GM12878 (cell line): Measurements from ENCODE around the gene PREX1. TPM values are rescaled to one million over a fixed set of nuclear protein-coding genes. Genes with fewer than 3 reads are reported as not detected.

ENCODE experiments used
- ATAC-seq: fragments of 200-7000 bp; cut with Tn5 transposase; 3 replicates; pipeline ENCODE4 v1.9.1; 2020; ENCODE audit warnings: mild to moderate bottlenecking, moderate library complexity
- BruUV-seq: library from RNA; stranded (reverse); fragments of 400-500 nt; replicated peaks from 2 replicates; lab custom pipeline; 2021; lab: Mats Ljungman, UMichigan
- CTCF ChIA-PET: fragments of 300-600 bp; sonication (Branson Sonifier 250); formaldehyde crosslinking; extraction: SDS; loops from one replicate; lab custom pipeline; 2021; ENCODE audit warnings: inconsistent platforms; lab: Yijun Ruan, JAX
- POLR2A ChIA-PET: fragments of 350-600 bp; formaldehyde crosslinking; extraction: SDS; loops from one replicate; lab custom pipeline; 2021; ENCODE audit warnings: inconsistent platforms; lab: Charles Lee
- RAD21 ChIA-PET: fragments of 300-600 bp; sonication (Branson Sonifier 250); formaldehyde crosslinking; loops from one replicate; lab custom pipeline; 2023; ENCODE audit warnings: antibody characterized with exemption; ENCODE audit not compliant: unreplicated experiment; lab: Charles Lee
- SMC1A ChIA-PET: fragments of 300-600 bp; sonication (Branson Sonifier 250); formaldehyde crosslinking; loops from one replicate; lab custom pipeline; 2023; ENCODE audit not compliant: unreplicated experiment, uncharacterized antibody; lab: Charles Lee
- DNase-seq: peaks from one replicate; pipeline ENCODE4 v3.0.0-alpha.2; 2011; ENCODE audit warnings: low read depth, low spot score
- FAIRE-seq: peaks from 3 replicates; lab custom pipeline; 2011; peaks lifted over from hg19 to GRCh38; lab: Jason Lieb, UNC
- H2AFZ ChIP-seq: 2 replicates; pipeline ENCODE4 v1.6.0; 2011; ENCODE audit warnings: low read depth, low read length, control low read depth; ENCODE audit not compliant: control insufficient read depth
- H3K27ac ChIP-seq: 2 replicates; pipeline ENCODE4 v1.5.1; 2011; ENCODE audit warnings: control low read depth; ENCODE audit not compliant: control insufficient read depth, insufficient read depth
- H3K27me3 ChIP-seq, 2 experiments: replicated peaks in 1 of 2; 2 replicates each; pipeline versions ENCODE4 v1.6.0 to v1.6.1; 2011; ENCODE audit warnings: low read length in 1 of 2; ENCODE audit not compliant: control insufficient read depth in 2 of 2, insufficient read depth in 2 of 2
- H3K36me3 ChIP-seq, 2 experiments: 2 replicates each; pipeline ENCODE4 v1.5.1; 2011; ENCODE audit warnings: low read length in 1 of 2; ENCODE audit not compliant: control insufficient read depth in 2 of 2, insufficient read depth in 2 of 2
- H3K4me1 ChIP-seq: 2 replicates; pipeline ENCODE4 v1.6.1; 2011; ENCODE audit warnings: mild to moderate bottlenecking, low read length, moderate library complexity, mixed read lengths; ENCODE audit not compliant: control insufficient read depth, insufficient read depth
- H3K4me2 ChIP-seq: 2 replicates; pipeline ENCODE4 v1.6.0; 2011; ENCODE audit warnings: control low read depth; ENCODE audit not compliant: control insufficient read depth, insufficient read depth
- H3K4me3 ChIP-seq: fragments of 200-600 bp; sonication (generic); 2 replicates; pipeline ENCODE4 v1.5.1; 2016
- H3K79me2 ChIP-seq: 2 replicates; pipeline ENCODE4 v1.6.0; 2011; ENCODE audit warnings: low read length; ENCODE audit not compliant: control insufficient read depth, insufficient read depth
- H3K9ac ChIP-seq: 2 replicates; pipeline ENCODE4 v1.8.0; 2011; ENCODE audit warnings: low read length, control low read depth, mixed read lengths; ENCODE audit not compliant: control insufficient read depth, insufficient read depth
- H3K9me3 ChIP-seq: replicated peaks from 3 replicates; pipeline ENCODE4 v1.5.1; 2011; ENCODE audit warnings: mild to moderate bottlenecking, low read length; ENCODE audit not compliant: control insufficient read depth, insufficient read depth
- H4K20me1 ChIP-seq: 2 replicates; pipeline ENCODE4 v1.6.0; 2011; ENCODE audit not compliant: control insufficient read depth, insufficient read depth
- ASH2L ChIP-seq: fragments of 300-600, 200-600 bp; sonication (generic); IDR thresholded peaks from 2 replicates; pipeline ENCODE4 v1.6.1; 2017; ENCODE audit warnings: low read depth, mild to moderate bottlenecking, borderline replicate concordance
- ATF7 ChIP-seq: fragments of 450-650 bp; IDR thresholded peaks from 2 replicates; pipeline ENCODE4 v1.6.1; 2016; ENCODE audit warnings: low read depth, mild to moderate bottlenecking
- CBFB ChIP-seq: IDR thresholded peaks from 2 replicates; pipeline ENCODE4 v1.6.1; 2016; ENCODE audit warnings: antibody characterized with exemption, low read depth
- DPF2 ChIP-seq: fragments of 450-650 bp; IDR thresholded peaks from 2 replicates; pipeline ENCODE4 v1.6.1; 2017; ENCODE audit warnings: mild to moderate bottlenecking
- EP300 ChIP-seq, 2 experiments: fragments of 150-350 bp in 1 of 2; IDR thresholded peaks; 2 replicates each; pipeline ENCODE4 v1.6.1; 2011 to 2012; ENCODE audit warnings: low read depth in 2 of 2, low read length in 2 of 2, borderline replicate concordance in 1 of 2, improper control_type of control experiment in 1 of 2, inconsistent platforms in 1 of 2; ENCODE audit not compliant: control insufficient read depth in 1 of 2
- JUNB ChIP-seq: IDR thresholded peaks from 2 replicates; pipeline ENCODE4 v1.6.1; 2016; ENCODE audit warnings: antibody characterized with exemption, mild to moderate bottlenecking
- KDM1A ChIP-seq: fragments of 200-600 bp; sonication (generic); IDR thresholded peaks from 2 replicates; pipeline ENCODE4 v1.6.1; 2016; ENCODE audit warnings: borderline replicate concordance
- NR2C1 ChIP-seq: fragments of 450-650 bp; IDR thresholded peaks from 2 replicates; pipeline ENCODE4 v1.6.1; 2017; ENCODE audit warnings: antibody characterized with exemption, mild to moderate bottlenecking, moderate library complexity
- RCOR1 ChIP-seq: conservative IDR thresholded peaks from 2 replicates; pipeline ENCODE4 v1.6.1; 2012; ENCODE audit warnings: low read depth, low read length, improper control_type of control experiment
- SMC3 ChIP-seq: IDR thresholded peaks from 2 replicates; pipeline ENCODE4 v1.6.1; 2011; ENCODE audit warnings: low read length, improper control_type of control experiment, borderline replicate concordance
- SUZ12 ChIP-seq: fragments of 200-600 bp; sonication (generic); IDR thresholded peaks from one replicate; pipeline ENCODE4 v1.6.1; 2018; ENCODE audit warnings: antibody characterized with exemption, mild to moderate bottlenecking; ENCODE audit not compliant: unreplicated experiment
- TBL1XR1 ChIP-seq: IDR thresholded peaks from 2 replicates; pipeline ENCODE4 v1.6.1; 2012; ENCODE audit warnings: low read depth, low read length, improper control_type of control experiment
- TCF3 ChIP-seq: IDR thresholded peaks from 2 replicates; pipeline ENCODE4 v1.6.1; 2012; ENCODE audit warnings: low read depth, mild to moderate bottlenecking, low read length, borderline replicate concordance; ENCODE audit not compliant: insufficient read depth
- WGBS: methylation state at CpG from one replicate; pipeline ENCODE4 v1.1.6; 2016; ENCODE audit warnings: low lambda C conversion rate; ENCODE audit not compliant: insufficient replicate concordance, insufficient coverage; ENCODE audit errors: missing lambda C conversion rate; 5-methylcytosine and 5-hydroxymethylcytosine counted together
- in situ Hi-C: fragments of 300-500 bp; cut with MboI; formaldehyde crosslinking; loops from 9 replicates; pipeline ENCODE4 v1.14.3; 2018; ENCODE audit warnings: mixed read lengths
- intact Hi-C: fragments of 100-400 bp; cut with micrococcal nuclease; formaldehyde crosslinking; loops from one replicate; pipeline ENCODE4 v1.14.2; 2022; ENCODE audit not compliant: unreplicated experiment
- polyA plus RNA-seq, 11 experiments: library from polyadenylated mRNA; depleted of rRNA in 4 of 11; unstranded in 6 of 11; stranded (reverse) in 5 of 11; fragments of >200 nt; fragmentation: Nextera tagmentation in 4 of 11; fragmentation: Illumina TruSeq in 1 of 11; extraction: Ambion mirVana in 4 of 11; extraction: Trizol in 1 of 11; gene quantifications; 1 replicate in 1 of 11; 2 replicates in 10 of 11; pipeline versions ENCODE4 v1.2.1 to v1.2.3, GENCODE V29; 2011 to 2016; ENCODE audit warnings: inconsistent platforms in 2 of 11, missing spikeins in 2 of 11, low read depth in 1 of 11
- total RNA-seq, 4 experiments: library from RNA; depleted of rRNA in 3 of 4; stranded (reverse); fragments of >200 nt in 3 of 4; fragmentation: Illumina TruSeq in 1 of 4; extraction: Trizol in 1 of 4; gene quantifications; 2 replicates each; pipeline versions ENCODE4 v1.2.1 to v1.2.3, GENCODE V29; 2013 to 2021
- TF ChIP-seq, protein P1 (sequence below): fragments of 450-650 bp; IDR thresholded peaks from 2 replicates; pipeline ENCODE4 v1.6.1; 2018; ENCODE audit warnings: borderline replicate concordance, mild to moderate bottlenecking; ENCODE audit not compliant: partially characterized antibody
- TF ChIP-seq, protein P2 (sequence below): IDR thresholded peaks from 2 replicates; pipeline ENCODE4 v1.6.1; 2011; ENCODE audit warnings: low read depth, mild to moderate bottlenecking, low read length, moderate library complexity, borderline replicate concordance; ENCODE audit errors: extremely low read depth
- TF ChIP-seq, protein P3 (sequence below): fragments of 450-650 bp; conservative IDR thresholded peaks from 2 replicates; pipeline ENCODE4 v1.6.1; 2017; ENCODE audit warnings: mild to moderate bottlenecking, moderate library complexity

PREX1 gene
- total and polyA plus RNA-seq, 10 of the 15 experiments (the other 5 are each of a cell fraction or from before 2014, with no cell fraction given): 2.6 to 114 (median 38.9) TPM

DNA sequence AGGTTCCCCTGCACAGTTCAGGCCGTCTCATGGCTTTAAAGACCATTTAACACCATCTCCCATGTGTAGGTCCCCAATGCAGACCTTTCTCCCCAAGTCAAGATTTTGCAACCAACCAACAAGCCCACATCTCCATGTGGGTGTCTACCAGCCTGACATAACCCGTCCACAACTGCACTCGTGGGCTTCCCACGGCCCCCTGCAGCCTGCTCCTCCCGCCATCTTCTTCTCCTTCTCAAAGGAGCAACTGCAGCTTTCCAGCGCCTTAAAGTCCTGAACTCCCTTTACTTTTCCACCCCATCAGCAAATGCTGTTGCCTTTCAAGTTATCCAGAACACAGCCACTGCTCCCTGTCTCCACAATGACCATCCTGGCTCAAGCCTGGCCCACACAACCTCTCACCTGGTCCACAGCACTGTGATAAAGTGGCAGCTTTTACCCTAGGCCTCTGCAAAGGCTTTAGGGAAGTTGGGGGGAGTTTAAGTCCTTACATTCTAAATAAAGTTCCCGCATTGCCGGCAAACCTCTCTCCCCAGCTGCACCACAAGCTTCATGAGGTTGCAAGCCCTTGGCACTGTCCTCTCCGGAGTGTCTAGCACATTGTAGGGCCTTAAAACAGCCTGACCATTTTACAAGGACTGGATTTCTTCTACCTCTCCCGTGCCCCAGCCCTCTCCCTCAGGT, 140.5 kb downstream of the PREX1 start:
- Histone ChIP-seq H3K4me1 (no peaks in the 10 kb centered on the region), H3K27ac (no peak overlapping the region), H3K9me3 (no peaks in the 10 kb centered on the region), H3K79me2 (no peaks in the 10 kb centered on the region), H3K9ac (no peak overlapping the region), H3K4me2 (no peak overlapping the region), H4K20me1 (no peaks in the 10 kb centered on the region), H3K4me3 (no peak overlapping the region), H3K36me3 (peaks cover 40 to 54% of the 10 kb centered on the region in 2 experiments), H2AFZ (no peak overlapping the region), H3K27me3 (no peaks in the 10 kb centered on the region)
- no peak for FAIRE-seq
- in situ Hi-C loops (no loop called here), intact Hi-C loops (no loop called here)
- ChIA-PET SMC1A (no interaction called here), POLR2A (no interaction called here), CTCF (no interaction called here), RAD21 (no interaction called here)
- no peak for DNase-seq
- TF ChIP-seq ASH2L (no peak), NR2C1 (no peak), KDM1A (no peak), SMC3 (no peak), TCF3 (no peak), CBFB (no peak), RCOR1 (no peak), SUZ12 (no peak), ATF7 (no peak), TBL1XR1 (no peak), DPF2 (no peak), JUNB (no peak), EP300 (IDR thresholded peaks at IDR 0.05; ENCODE audit: borderline replicate concordance in 1 of 2, control insufficient read depth in 1 of 2, low read depth in 2 of 2, low read length in 2 of 2) (no peak)
- TF ChIP-seq, protein P1, sequence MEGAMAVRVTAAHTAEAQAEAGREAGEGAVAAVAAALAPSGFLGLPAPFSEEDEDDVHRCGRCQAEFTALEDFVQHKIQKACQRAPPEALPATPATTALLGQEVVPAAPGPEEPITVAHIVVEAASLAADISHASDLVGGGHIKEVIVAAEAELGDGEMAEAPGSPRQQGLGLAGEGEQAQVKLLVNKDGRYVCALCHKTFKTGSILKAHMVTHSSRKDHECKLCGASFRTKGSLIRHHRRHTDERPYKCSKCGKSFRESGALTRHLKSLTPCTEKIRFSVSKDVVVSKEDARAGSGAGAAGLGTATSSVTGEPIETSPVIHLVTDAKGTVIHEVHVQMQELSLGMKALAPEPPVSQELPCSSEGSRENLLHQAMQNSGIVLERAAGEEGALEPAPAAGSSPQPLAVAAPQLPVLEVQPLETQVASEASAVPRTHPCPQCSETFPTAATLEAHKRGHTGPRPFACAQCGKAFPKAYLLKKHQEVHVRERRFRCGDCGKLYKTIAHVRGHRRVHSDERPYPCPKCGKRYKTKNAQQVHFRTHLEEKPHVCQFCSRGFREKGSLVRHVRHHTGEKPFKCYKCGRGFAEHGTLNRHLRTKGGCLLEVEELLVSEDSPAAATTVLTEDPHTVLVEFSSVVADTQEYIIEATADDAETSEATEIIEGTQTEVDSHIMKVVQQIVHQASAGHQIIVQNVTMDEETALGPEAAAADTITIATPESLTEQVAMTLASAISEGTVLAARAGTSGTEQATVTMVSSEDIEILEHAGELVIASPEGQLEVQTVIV: no peak
- TF ChIP-seq, protein P2, sequence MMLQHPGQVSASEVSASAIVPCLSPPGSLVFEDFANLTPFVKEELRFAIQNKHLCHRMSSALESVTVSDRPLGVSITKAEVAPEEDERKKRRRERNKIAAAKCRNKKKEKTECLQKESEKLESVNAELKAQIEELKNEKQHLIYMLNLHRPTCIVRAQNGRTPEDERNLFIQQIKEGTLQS: no peak
- TF ChIP-seq, protein P3, sequence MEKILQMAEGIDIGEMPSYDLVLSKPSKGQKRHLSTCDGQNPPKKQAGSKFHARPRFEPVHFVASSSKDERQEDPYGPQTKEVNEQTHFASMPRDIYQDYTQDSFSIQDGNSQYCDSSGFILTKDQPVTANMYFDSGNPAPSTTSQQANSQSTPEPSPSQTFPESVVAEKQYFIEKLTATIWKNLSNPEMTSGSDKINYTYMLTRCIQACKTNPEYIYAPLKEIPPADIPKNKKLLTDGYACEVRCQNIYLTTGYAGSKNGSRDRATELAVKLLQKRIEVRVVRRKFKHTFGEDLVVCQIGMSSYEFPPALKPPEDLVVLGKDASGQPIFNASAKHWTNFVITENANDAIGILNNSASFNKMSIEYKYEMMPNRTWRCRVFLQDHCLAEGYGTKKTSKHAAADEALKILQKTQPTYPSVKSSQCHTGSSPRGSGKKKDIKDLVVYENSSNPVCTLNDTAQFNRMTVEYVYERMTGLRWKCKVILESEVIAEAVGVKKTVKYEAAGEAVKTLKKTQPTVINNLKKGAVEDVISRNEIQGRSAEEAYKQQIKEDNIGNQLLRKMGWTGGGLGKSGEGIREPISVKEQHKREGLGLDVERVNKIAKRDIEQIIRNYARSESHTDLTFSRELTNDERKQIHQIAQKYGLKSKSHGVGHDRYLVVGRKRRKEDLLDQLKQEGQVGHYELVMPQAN: no peak
- ATAC-seq: no peak
- WGBS: 92% methylated on average over 10 of the region's 10 CpGs
- TSS peak; percentile 5 for BruUV-seq
